Hippocampal formation (tissue), 2 donors: ENCODE measurements around the gene USP20.

ENCODE experiments used
- DNase-seq, 2 donors: peaks; one replicate each; lab custom pipeline; 2025; lab: John Stamatoyannopoulos, UW

Gene USP20

DNA sequence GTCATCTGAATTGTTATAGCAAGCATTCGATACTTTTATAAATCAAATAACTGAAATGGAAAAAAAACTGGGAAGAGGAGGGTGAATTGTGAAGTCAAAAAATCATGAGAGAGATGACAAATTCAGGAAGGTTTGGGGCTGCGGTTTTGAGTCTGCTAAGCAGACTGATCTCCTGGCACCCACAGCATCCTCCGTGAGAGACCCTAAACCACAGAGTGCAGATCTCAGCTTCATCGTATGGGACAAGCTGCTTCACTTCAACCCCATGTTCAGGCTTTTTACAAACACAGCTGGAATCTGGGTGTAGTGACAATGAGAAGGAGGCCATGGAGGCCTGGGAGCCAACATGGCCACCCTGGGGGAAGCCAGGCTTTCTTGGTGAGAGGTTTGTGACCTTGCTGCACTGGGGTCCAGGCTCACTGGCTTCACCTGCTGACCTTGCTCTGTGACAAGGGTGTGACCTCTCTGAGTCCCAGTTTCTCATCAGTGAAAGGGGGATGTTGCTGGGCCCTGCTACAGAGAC lies 19.4 kb downstream of the USP20 start:
- DNase-seq: no peak

DNA sequence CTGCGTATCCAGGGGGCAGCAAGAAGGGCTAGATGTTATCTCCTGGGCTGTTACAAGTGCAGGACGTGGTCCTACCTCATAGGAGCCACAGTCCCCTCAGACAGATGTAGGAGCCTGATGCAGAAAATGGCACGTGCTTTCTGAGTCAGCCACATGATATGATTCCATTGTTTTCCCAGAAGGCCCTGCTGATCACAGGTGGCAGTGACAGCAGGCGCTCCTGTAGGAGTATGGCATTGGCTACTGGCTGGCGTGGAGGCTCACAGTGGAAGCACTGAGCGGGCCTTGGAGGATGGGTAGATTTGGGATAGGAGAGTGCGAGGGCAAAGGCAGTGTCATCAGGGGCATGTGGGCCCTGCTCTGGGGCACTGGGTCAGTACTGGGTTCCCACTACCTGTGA lies 21.9 kb downstream of the USP20 start:
- no peak for DNase-seq

DNA sequence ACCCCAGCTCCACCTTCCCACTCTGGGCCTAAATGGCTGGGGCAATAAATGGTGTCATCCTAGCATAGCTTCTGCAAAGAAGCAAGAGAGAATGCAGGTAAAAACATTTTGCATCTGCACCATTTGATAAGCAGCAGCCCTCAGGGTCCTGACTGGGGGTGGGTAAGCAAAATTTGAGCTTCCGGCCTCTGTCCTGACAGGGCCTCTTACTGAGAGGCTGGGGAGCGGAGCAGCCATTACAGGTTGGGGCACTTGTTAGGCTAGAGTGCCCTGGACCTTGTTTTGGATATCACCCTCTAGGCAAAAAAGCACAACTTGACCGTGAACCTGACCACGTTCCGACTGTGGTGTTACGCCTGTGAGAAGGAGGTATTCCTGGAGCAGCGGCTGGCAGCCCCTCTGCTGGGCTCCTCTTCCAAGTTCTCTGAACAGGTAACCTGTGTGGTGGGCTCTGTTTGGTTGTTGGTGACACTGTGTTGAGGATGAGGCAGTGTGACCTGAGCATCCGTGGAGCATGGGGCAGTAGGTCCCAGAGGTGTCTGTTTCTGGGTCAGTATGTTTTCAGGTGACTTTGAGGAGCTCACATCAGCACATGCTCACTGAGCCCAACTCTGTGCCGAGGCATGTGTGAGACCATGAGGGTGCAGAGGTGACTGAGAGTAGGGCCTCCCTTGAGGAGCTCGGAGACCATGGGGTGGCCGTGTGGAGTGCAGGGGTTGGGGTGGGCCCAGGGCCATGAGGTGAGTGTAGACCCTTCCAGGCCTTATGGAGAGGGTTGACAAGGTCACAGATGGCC lies 23.1 kb downstream of the USP20 start:
- DNase-seq: no peak

DNA sequence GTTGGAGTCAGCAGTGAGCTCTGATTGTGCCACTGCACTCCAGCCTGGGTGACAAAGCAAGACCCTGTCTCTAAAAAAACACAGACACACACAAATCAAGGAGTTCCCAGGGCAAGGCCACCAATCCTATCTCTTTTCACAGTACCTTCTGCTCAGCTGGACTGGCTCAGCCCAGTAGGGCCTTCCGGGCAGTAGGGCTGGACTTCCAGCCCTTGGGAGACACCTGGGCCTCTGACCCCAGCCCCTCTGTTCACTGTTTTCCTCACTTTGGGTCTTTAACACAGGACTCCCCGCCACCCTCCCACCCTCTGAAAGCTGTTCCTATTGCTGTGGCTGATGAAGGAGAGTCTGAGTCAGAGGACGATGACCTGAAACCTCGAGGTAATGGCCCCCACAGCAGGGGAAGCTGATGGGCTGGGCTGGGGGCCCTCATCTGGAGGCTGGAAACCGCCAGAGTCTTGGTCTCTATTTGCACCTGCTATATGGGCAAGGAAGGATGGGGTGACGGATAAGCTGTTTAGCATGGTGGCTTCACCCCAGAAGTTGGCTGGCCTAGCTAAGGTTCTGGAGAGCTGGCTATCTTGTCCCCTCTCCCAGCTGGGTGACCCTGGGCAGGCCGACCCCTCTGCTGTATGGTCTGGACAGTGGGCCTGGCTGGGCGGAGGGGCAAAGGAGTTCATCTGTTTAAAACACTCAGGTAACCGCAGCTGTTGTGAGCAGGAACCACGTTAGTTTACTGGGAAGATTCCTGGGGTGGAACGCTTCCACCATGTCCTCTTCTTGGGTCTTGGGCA lies 25.6 kb downstream of the USP20 start:
- no peak for DNase-seq

DNA sequence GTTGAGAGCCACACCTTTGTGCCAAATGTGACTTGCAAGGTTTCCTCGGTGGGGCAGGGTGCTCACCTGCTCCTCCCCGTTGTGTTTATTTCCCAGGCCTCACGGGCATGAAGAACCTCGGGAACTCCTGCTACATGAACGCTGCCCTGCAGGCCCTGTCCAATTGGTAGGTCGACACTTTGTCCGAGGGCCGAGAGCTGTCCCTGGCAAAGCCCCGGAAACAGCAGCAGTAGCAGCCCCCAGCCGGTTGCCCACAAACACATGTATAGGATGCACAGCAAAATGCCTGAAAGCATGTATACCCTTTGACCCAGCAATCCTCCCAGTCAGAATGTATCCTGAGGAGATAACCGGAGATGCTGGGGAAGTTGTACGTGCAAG lies 26.2 kb downstream of the USP20 start:
- no peak for DNase-seq

DNA sequence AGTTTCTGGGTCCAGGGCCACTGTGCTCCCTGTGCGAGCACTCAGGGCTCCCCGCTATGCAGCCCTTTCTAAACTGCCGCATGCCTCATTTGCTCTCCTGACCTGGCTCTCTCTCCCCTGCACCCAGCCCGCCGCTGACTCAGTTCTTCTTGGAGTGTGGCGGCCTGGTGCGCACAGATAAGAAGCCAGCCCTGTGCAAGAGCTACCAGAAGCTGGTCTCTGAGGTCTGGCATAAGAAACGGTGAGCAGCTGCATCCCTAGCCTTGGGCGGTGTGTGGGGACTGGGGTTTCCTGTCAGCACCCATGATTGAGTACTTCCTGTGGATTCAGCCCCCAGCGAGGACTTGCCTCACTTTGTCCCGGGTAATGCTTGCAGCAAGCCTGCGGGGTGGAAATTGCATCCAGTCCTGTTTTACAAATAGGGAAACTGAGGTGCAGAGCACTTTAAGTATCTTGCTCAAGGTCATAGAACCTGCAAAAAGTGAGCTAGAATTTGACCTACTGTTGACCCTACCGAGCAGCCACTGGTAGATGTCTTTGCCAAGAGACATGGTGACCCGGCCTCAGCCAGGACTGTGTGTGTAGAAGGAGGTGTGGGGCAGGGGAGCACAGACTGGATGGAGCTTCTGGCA lies 27.9 kb downstream of the USP20 start:
- DNase-seq: no peak

DNA sequence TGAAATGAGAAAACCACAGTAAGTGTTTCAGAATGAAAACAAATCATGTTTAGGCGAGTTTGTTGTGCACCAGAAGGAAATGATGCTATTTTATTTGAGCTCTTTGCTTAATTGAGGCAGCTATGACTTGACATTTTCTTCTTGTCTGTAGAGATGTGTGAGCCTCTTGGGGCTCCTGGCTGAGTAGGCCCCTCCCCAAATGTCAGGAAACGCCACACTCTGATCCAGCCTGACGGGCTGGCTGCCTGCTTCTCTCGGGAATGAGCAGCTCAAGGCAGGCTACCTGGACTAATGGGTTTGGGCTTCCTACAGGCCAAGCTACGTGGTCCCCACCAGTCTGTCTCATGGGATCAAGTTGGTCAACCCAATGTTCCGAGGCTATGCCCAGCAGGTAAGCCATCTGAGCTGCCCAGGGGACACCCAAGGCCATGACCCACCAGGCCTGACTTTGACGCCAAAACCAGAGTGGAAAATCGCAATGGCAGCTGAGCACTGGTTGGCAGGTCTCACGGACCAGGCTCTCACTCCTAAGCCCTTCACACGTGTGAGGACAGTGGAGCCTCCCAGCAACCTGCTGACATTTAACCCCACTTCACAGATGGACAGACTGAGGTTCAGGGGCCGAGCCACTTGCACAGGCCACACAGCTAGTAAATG lies 29.9 kb downstream of the USP20 start:
- no peak for DNase-seq

DNA sequence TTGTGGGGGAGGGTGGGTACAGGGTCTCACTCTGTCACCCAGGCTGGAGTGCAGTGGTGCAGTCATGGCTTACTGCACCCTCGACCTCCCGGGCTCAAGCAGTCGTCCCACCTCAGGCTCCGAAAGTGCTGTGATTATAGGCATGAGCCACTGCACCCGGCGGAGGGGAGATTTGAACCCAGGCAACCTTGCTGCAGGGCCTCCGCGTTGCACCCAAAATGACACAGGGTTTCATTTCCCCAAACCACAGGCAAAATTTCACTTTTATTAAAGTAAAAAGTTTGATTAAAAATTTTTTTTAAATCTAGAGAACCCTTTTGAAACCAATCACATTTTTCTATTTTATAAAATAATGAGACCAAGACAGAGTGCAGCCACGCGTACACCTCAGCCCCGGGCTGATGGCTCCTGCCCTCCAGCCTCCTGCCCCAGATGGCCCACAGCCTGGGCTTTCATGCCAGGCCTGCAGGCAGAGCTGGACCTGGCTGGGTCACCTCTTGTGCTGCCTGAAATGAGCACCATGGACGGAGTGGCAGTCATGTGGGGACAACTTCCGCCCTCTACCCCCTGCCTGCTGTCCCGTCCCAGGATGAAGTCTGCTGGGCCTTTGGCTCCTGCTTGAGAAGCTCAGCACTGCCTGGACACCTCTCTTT lies 30.5 kb downstream of the USP20 start:
- DNase-seq: no peak

DNA sequence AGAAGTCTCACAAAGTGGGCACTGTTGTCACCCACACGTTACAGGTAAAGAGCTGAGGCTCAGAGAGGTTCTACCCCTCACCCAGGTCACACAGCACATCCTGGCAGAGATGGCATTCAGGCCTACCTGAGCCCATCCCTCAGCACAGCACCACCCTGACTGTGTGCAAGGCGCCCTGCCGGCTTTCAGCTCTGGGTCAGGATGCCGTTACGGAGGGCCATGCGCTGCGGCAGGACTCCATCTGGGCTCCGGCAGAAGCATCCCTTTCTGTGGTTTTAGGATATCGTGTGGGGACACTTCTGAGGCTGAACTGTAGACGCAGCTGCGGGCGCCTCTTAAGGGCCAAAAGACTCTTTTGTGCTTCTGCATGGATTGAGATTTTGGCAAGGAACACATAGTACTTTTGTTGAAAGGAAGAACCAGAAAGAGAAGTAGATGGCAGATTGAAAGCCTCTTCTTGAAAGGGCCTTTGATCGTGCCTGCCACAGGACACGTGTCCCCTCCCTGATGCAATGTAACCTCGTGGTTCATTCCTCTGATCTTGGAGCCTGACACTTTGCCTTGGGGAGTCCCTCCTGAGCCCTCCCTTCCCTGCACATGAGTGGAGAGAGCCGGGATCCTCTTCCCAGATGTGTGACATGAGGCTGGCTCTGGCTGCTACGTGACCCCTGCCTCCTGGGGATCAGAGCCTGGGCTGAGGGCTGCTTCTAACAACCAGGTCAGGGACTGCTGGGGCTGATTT lies 31.3 kb downstream of the USP20 start:
- no peak for DNase-seq

DNA sequence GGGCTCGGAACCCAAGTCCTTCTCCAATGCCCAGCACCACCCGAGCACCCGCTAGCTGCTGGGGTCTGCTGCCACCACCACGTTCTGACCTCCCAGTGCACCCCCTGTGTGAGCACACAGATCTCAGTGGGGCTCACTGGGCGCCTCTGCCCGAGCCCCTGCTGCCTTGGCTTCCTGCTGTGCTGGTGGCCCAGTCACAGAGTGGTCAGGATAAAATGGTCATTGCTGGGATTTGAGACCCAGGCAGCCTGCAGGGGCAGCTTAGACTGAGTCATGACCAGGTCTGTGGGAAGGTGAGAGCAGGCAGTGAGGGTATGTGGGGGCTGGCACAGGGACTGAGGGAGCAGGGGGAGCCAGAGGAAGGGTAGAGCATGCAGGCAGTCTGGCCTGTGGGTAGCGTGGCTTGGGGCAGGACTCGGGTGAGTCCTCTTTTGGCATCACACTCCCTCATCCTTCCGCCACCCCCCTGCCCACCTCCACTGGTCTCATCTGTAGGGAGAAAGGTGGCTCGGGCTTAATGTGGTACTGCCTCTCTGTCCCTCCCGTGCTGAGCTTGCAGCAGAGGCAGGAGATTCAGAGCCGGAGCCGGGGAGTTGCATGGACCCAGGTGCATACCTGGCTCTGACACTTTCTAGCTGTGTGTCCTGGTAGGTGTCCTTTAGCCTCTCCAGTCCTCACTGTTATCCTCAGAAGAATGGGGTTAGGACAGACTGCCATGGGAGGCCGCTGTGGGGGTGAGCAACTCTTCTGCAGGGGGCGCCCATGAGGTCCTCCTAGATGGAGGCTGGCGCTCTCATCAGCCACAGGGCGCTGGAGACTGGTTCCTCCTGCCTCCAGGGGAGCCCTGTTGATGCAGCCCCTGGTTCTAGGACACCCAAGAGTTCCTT lies 32.1 kb downstream of the USP20 start:
- DNase-seq: no peak

DNA sequence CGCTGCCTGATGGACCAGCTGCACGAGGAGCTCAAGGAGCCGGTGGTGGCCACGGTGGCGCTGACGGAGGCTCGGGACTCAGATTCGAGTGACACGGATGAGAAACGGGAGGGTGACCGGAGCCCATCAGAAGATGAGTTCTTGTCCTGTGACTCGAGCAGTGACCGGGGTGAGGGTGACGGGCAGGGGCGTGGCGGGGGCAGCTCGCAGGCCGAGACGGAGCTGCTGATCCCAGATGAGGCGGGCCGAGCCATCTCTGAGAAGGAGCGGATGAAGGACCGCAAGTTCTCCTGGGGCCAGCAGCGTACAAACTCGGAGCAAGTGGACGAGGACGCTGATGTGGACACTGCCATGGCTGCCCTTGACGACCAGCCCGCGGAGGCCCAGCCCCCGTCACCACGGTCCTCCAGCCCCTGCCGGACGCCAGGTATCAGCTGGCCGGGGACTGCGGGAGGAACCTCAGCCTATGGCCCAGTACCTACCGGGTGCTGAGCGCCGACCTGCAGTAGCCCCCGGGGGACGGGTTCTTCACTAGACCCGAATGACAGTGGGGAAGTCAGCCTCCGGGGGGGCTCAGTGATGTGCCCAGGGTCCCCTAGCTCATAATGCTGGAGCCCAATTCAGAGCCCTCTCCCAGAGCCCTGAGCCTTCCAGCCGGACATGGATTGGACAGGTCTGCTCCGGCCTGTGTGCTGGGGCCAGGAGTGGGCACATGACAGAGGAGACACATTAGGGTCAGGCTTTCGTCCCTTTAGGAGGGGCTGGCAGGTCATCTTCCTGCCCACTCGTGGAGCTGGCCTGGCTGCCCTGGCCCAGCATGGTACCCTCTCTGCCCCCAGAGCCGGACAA lies 33.0 kb downstream of the USP20 start:
- no peak for DNase-seq

DNA sequence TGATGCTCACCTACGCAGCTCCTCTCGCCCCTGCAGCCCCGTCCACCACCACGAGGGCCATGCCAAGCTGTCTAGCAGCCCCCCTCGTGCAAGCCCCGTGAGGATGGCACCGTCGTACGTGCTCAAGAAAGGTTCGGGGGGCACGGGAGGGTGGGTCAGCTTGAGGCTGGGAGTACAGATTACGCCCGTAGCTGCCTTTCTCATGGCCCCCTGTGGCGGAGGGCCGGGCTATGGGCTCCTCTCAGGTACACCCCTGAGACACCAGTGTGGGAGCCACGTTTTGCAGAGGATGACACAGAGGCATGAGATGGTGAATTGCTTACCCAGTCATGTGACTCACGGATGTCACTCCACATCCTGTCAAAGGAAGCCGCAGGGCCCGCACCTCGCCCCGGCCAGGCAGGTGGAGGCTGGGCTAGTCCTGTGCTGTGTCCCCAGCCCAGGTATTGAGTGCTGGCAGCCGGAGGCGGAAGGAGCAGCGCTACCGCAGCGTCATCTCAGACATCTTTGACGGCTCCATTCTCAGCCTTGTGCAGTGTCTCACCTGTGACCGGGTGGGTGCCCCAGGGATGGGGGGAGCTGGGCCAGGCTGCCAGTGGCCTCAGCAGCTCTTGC lies 33.7 kb downstream of the USP20 start:
- DNase-seq: no peak

DNA sequence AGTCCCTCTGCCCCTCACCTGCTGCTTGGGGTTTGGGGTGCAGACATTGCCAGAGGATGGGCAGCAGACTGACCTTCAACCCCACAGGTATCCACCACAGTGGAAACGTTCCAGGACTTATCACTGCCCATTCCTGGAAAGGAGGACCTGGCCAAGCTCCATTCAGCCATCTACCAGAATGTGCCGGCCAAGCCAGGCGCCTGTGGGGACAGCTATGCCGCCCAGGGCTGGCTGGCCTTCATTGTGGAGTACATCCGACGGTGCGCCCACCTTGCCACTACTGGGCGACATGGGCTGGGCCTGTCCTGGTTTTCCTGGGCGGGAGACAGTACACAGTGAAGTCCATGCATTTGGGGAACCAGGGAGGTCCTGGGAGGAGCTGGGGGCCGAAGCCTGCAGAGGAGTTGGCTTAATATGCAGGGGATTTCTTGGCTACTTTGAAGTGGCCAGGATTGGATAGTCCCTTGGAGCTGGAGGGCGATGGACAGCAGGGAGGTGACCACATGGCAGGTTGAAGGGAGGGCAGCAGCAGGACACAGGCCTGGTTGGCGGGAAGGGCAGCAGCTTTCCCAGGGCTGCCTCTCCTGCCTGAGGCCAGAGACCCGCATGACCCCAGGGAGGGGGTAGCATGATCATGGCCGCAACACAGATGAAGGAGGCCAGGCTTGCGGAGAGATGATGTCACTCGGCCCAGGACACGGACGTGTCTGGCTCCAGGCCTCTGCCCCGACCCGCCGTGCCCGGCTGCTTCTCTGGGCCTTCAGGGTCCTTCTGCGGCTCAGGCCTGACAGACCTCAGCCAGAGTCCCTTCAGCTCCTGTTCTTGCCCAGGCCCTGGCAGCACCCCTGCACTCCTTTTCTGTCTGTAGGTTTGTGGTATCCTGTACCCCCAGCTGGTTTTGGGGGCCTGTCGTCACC lies 34.6 kb downstream of the USP20 start:
- DNase-seq: no peak

DNA sequence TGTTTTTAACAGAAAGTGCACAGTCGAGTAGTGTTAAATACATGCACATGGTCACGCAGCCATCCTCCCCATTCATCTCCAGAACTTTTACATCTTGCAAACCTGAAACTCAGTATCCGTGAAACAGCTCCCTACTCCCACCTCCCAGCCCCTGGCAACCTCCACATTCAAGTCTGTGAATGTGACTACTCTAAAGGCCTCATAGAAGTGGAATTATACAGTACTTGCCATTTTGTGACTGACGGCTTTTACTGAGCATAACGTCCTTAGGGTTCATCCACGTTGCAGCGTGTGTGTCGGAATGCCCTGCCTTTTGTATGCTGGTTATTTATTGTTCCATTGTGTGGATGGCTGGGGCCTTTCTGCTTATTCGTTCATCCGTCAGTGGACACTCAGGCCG lies 35.8 kb downstream of the USP20 start:
- no peak for DNase-seq

DNA sequence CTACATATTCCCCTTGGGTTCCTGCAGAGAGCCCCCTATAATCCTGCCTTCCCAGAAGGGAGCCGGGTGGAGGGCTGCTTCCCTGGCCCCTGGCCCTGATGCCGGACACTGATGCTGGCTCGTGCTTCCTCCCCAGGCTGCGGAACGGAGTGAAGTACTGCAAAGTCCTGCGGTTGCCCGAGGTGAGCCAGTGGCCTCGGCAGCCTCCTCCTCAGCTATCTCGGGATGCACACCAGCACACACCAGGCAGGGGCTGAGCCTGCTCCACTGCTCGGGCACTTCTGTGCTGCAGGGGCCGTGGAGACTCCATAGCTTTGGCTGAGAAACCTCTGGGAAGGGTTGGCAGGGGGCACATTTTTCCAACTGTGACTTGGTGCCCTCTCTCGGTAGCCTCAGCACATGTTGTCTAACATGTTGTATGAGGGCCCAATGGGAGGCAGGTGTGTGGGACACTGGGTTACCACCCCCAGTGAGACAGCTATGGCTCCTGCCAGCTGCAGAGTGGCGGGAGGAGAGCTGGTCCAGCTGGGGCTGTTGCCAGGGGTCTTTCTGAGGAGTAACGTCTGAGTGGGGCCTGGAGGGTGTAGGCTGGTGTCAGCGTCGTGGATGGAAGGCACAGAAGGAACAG lies 38.4 kb downstream of the USP20 start:
- DNase-seq: no peak

DNA sequence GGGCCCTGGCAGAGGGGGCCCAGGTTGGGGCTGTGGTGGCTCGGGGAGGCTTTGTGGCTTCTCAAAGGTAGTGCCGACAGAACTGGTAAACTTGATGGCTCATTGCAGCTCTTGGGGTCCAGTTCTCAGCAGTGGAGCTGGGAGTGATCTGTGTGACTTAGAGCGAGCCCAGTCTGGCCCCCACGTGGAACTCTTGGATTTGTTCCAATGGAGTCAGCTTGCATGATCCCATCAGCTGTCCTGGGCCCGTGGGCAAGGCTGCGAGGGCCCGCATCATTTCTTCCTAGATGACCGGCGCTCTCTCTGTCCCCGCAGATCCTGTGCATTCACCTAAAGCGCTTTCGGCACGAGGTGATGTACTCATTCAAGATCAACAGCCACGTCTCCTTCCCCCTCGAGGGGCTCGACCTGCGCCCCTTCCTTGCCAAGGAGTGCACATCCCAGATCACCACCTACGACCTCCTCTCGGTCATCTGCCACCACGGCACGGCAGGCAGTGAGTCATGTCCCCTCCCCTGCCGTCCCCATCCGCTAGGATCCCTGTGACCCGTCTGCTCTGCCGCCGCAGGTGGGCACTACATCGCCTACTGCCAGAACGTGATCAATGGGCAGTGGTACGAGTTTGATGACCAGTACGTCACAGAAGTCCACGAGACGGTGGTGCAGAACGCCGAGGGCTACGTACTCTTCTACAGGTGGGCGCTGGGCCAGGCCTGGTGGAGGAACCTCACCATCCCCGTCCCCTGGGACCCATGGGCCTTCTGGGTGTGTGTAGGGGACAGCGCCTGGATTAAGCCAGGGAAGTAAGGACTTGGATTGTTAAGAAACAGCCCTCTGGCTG lies 39.2 kb downstream of the USP20 start:
- no peak for DNase-seq
